ENCODE results near the gene MIOS. TPM values are rescaled to one million over a fixed set of nuclear protein-coding genes. Genes with fewer than 3 reads are reported as not detected.

The MIOS gene
- 24.0 and 25.9 TPM in 2 replicates for total RNA-seq (2014; rRNA removed; shearing (Covaris generic))
- polyA plus RNA-seq (2015; cell fraction: cytosol; rRNA removed): 21.3 and 25.1 TPM in 2 replicates
- polyA plus RNA-seq (2015; cell fraction: nucleus; rRNA removed): 28.2 and 34.6 TPM in 2 replicates

DNA sequence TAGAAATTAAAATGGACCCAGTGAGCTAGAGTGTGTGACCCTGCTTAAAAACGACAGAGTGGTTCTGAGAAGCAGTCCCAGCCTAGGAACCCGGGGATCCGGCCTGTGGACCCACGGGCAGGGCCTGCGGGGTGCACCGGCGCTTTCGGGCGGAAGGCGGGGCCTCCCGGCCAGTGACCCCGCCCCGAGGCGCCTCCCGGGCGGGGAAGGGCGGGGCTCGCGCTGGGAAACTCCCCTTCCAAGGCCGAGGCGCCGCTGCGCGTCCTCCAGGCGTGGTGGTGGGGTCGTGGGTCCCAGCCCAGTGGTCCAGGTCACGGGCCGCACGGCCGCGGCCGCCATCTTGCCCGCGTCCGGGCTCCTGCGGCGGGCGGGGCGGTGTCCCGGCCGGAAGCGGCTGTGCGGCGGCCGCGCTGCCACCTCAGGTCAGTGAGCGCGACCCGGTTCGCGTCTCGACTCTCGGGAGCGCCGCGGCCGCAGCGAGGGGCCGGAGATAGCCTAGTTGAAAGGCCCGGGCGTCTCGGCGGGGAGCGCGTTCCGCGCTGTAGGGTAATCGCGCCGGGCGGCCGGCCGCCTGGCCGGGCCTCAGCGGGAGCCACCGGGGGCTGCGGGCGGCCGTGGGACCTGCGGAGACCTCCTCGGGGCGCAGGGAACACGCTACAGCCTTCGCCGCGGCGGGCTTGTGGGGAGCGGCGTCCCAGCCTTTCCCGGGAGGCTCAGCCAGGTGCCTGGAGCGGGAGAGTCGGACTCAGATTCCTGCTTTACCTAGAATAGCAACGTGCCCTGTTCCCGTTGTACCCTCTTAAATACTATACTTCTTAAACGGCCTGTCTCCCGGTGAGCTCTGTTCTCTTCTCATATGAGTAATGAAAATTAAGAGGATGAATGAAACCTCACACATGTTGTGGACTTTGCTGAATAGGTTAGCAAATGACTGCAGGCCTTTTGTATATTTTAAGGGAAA lies at the start of gene MIOS:
TSS of gene MIOS (plus strand) at position 234 of the 961 bp plus-strand sequence. CDS start 5,592 bp downstream, outside the sequence.
- peak; percentile 67 for DNase-seq (ENCODE audit: low read depth)

GRCh38 chr7:7517754-7518153 lies 48.9 kb upstream of the MIOS start:
- no peak for DNase-seq (ENCODE audit: low read depth)

DNA sequence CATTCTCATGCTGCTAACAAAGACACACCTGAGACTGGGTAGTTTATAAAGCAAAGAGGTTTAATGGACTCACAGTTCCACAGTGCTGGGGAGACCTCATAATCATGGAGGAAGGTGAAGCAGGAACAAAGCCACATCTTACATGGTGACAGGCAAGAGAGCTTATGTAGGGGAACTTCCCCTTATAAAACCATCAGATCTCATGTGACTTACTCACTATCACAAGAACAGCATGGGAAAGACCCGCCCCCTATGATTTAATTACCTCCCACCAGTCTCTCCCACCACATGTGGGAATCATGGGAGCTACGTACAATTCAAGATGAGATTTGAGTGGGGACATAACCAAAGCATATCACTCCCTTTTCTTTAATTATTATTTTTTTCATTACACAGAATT lies 47.6 kb upstream of the MIOS start:
- DNase-seq (ENCODE audit: low read depth): no peak

DNA sequence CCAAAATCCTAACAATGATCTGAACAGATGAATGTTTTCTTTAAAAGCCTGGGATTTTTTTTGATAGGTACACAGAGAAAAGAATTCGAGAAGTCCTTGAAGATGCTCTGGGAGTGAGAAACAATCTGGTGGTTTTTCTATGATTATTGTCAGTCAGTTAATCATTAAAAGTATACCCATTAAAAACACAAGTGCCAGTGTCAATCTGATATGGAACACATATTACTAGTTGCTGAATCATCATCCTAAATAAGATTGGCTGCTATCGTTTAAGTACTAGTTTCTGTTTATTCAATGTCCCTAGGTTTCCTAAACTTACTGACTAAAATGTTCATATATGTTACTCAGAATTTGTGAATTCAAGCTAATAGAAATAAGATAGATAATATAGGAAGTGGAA lies 47.2 kb upstream of the MIOS start:
- DNase-seq (ENCODE audit: low read depth): no peak

- DNase-seq (ENCODE audit: low read depth): peak; percentile 35
These were observed 45.4 kb upstream of the MIOS start for GRCh38 chr7:7521259-7521658.

GRCh38 chr7:7522421-7522820 lies 44.3 kb upstream of the MIOS start:
- DNase-seq (ENCODE audit: low read depth): no peak

DNA sequence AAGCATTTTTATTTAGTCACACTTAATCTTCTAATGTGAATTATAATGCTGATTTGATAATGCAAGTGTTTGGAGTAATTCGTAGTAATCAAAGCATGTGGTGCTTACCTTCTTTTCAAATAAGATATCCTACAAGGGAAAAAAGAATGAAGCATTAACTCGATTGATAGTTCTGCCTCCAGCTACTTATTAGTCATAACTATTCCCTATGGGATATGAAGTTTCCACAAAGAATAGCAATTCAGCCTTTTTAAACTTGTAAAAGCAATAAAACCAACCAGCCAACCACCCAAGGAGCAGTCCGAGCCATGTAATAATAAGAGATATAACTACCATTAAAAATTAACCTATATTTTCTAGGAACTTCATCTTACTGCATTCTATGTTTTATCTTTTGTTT lies 42.6 kb upstream of the MIOS start:
- no peak for DNase-seq (ENCODE audit: low read depth)

DNA sequence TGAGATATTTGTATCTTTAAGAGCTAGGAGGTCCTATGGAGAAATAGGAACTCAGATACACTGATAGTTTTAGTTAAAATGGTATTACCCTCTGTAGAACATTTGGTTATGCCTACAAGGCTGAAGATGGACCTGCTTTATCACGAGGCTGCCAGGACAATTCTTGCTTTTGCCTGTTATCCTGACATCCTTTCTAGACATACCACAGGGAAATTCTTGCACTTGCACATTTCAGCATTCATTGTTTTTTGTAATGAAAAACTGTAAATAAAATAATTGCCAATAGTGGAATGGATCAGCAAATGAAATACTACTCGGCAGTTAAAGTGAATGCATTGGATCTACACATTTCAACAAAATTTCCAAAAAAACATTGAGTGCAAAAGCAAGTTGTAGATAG lies 40.7 kb upstream of the MIOS start:
- no peak for DNase-seq (ENCODE audit: low read depth)

DNA sequence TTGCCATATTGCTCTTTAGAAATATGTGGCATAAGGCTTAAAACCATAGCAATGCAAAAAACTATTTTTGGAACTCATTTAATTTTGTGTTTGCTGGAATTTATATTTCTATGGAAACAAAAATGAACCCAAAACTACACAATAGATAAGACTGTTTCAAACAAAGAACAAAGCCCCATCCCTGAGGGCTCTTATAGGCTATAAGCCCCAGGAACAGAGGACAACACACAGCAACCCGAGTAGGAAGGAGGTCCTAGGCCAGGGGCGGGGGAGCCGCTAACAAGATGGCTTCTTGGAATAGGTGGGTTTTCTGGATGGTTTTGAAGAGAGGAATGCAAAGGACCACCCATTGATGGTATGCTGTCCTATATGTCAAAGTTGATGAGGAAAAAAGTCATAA lies 39.6 kb upstream of the MIOS start:
- DNase-seq (ENCODE audit: low read depth): no peak

- DNase-seq (ENCODE audit: low read depth): no peak
These were observed 37.4 kb upstream of the MIOS start for GRCh38 chr7:7529328-7529727.

GRCh38 chr7:7533831-7534430 lies 32.8 kb upstream of the MIOS start:
- no peak for DNase-seq (ENCODE audit: low read depth)

DNA sequence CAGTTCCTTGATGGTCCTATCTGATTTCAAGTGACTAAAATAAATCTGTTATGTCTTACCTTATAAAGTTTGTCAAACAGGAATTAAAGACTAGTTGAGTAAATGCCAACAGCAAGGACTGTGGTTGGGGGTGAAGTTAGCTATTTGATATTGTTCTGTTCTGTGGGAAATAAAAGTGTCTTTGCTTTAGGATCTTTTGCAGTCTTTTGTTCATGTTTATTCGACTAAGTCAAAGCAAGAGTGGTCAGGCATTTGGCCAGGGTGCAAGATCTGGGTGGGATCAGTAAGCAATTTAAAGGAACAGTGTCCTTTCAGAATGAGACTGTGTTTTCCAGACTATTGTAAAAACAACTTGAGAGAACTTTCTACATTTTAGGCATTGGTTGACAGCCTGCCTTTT lies 31.0 kb upstream of the MIOS start, which contains the start of gene COL28A1:
TSS of gene COL28A1 (minus strand) at position 183 of the 400 bp plus-strand sequence. CDS start 2,998 bp downstream, outside the sequence.
- no peak for DNase-seq (ENCODE audit: low read depth)

- DNase-seq (ENCODE audit: low read depth): no peak
These were observed 30.2 kb upstream of the MIOS start for GRCh38 chr7:7536396-7537019.

GRCh38 chr7:7537711-7538110 lies 29.0 kb upstream of the MIOS start:
- no peak for DNase-seq (ENCODE audit: low read depth)

DNA sequence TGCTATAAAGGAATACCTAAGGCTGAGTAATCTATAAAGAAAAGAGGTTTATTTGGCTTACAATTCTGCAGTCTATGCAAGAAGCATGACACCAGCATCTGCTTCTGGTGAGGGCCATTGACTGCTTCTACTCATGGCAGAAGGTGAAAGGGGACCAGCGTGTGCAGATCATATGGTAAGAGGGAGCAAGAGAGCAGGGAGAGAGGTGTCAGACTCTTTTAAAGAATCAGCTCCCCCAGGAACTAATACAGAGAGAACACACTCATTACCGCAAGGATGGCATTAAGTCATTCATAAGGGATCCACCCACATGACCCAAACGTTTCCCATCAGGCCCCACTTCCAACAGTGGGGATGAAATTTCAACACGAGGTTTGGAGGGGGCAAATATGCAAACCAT lies 27.5 kb upstream of the MIOS start:
- DNase-seq (ENCODE audit: low read depth): no peak

GRCh38 chr7:7539711-7540110 lies 27.0 kb upstream of the MIOS start:
- DNase-seq (ENCODE audit: low read depth): no peak

GRCh38 chr7:7542251-7542835 lies 24.3 kb upstream of the MIOS start:
- DNase-seq (ENCODE audit: low read depth): no peak

DNA sequence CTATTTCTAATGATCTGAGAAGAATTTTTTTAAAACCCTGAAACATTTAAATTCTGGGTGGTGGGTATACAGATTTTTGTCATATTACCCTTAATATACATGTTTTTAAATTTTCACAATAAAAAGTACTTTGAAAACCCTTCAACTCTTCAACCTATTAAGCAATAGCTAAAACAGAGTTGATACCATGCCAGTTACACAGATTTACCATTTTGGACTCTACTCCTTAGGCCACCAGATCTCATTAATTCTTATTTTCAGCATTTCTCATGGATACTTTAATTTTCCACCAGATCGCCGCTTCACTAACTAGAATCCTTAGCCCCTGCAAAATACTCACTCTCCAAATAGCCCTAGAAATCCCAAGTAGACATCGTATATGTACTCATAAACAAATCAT lies 18.3 kb upstream of the MIOS start:
- no peak for DNase-seq (ENCODE audit: low read depth)

DNA sequence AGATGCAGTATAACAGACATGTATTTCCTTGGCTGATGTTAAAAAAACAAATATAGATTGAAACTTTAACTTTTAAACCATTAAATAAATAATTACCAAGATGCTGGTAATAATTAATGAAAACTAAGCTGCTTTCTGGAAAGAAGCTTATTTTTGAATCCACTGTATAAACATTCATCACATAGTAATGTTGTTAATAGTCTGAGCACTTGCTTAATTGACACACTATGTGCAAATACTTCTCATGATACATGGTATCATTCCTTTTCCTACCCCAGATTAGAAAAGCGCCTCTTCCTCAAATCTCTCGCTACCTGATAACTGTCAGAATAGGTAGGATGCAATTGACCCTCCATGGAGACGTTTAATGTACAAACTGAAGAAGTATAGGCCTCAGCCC lies 16.0 kb upstream of the MIOS start:
- DNase-seq (ENCODE audit: low read depth): no peak

GRCh38 chr7:7552199-7552598 lies 14.5 kb upstream of the MIOS start:
- DNase-seq (ENCODE audit: low read depth): no peak

- no peak for DNase-seq (ENCODE audit: low read depth)
These were observed 13.3 kb upstream of the MIOS start for GRCh38 chr7:7553386-7553785.
